H1 (cell line): ENCODE data around the gene GNA12. TPM values are rescaled to one million over a fixed set of nuclear protein-coding genes. Genes with fewer than 3 reads are reported as not detected.
A peak's percentile ranks its signal among the peaks of the same experiment; 100 is the strongest.

Experiments
- CTCF ChIA-PET: fragments of 300-600 bp; sonication (Branson Sonifier 250); formaldehyde crosslinking; loops from one replicate; lab custom pipeline; 2021; ENCODE audit not compliant: partially characterized antibody; lab: Charles Lee
- POLR2A ChIA-PET: fragments of 300-600 bp; sonication (Branson Sonifier 250); formaldehyde crosslinking; loops from one replicate; lab custom pipeline; 2021; ENCODE audit warnings: inconsistent platforms; ENCODE audit not compliant: partially characterized antibody; lab: Charles Lee
- DNase-seq, 2 experiments: peaks; one replicate each; pipeline versions ENCODE4 v3.0.0 to v3.0.0-alpha.2; 2010 to 2022; ENCODE audit warnings: low spot score in 2 of 2, low read depth in 1 of 2, mixed read lengths in 1 of 2
- FAIRE-seq: peaks from 2 replicates; lab custom pipeline; 2011; peaks lifted over from hg19 to GRCh38; lab: Jason Lieb, UNC
- H2AFZ ChIP-seq: 2 replicates; pipeline ENCODE4 v1.8.1; 2012; ENCODE audit warnings: low read length, inconsistent platforms
- H2AK5ac ChIP-seq: 2 replicates; pipeline ENCODE4 v1.6.1; 2013; ENCODE audit warnings: low read depth, low read length
- H2BK120ac ChIP-seq: replicated peaks from 2 replicates; pipeline ENCODE3; 2013; ENCODE audit warnings: low read depth, low read length, inconsistent platforms
- H2BK12ac ChIP-seq: 2 replicates; pipeline ENCODE4 v1.6.1; 2013; ENCODE audit warnings: low read depth, low read length
- H2BK15ac ChIP-seq: 2 replicates; pipeline ENCODE4 v1.6.1; 2013; ENCODE audit warnings: low read length
- H2BK20ac ChIP-seq: 2 replicates; pipeline ENCODE4 v1.6.1; 2013; ENCODE audit warnings: low read length
- H2BK5ac ChIP-seq: 2 replicates; pipeline ENCODE4 v1.6.1; 2013; ENCODE audit warnings: low read depth, low read length
- H3K14ac ChIP-seq: 2 replicates; pipeline ENCODE4 v1.6.1; 2013; ENCODE audit warnings: inconsistent platforms; ENCODE audit not compliant: insufficient read length
- H3K18ac ChIP-seq: 2 replicates; pipeline ENCODE4 v1.6.1; 2013; ENCODE audit warnings: low read length; ENCODE audit errors: extremely low read depth
- H3K23ac ChIP-seq: 2 replicates; pipeline ENCODE4 v1.6.1; 2013; ENCODE audit warnings: inconsistent platforms; ENCODE audit not compliant: insufficient read length
- H3K23me2 ChIP-seq: 2 replicates; pipeline ENCODE4 v1.6.1; 2013; ENCODE audit warnings: low read depth, low read length
- H3K27ac ChIP-seq: 2 replicates; pipeline ENCODE4 v1.6.1; 2011; ENCODE audit warnings: low read depth, low read length, inconsistent platforms
- H3K27me3 ChIP-seq, 4 experiments: replicated peaks in 1 of 4; 1 replicate in 1 of 4; 2 replicates in 3 of 4; pipeline versions ENCODE4 v1.6.1 to v1.8.1; 2011 to 2013; ENCODE audit warnings: low read length in 3 of 4, mild to moderate bottlenecking in 3 of 4, inconsistent platforms in 2 of 4, mixed read lengths in 2 of 4, moderate library complexity in 1 of 4; ENCODE audit not compliant: control insufficient read depth in 3 of 4, insufficient read depth in 3 of 4; ENCODE audit errors: extremely low read depth in 1 of 4
- H3K36me3 ChIP-seq, 4 experiments: 2 replicates each; pipeline versions ENCODE4 v1.6.1 to v1.8.1; 2011 to 2013; ENCODE audit warnings: mild to moderate bottlenecking in 4 of 4, low read length in 3 of 4, moderate library complexity in 2 of 4, control low read depth in 1 of 4, inconsistent platforms in 1 of 4; ENCODE audit not compliant: insufficient read depth in 4 of 4, control insufficient read depth in 2 of 4
- H3K4ac ChIP-seq: replicated peaks from 2 replicates; pipeline ENCODE3; 2013; ENCODE audit warnings: low read length, low read depth, mixed read lengths, inconsistent platforms; ENCODE audit not compliant: insufficient read length
- H3K4me1 ChIP-seq, 4 experiments: replicated peaks in 1 of 4; 1 replicate in 1 of 4; 2 replicates in 3 of 4; pipeline versions ENCODE4 v1.6.1 to v1.8.1; 2011 to 2013; ENCODE audit warnings: low read length in 3 of 4, inconsistent platforms in 2 of 4, mixed read lengths in 1 of 4; ENCODE audit not compliant: insufficient read depth in 4 of 4, control insufficient read depth in 3 of 4
- H3K4me2 ChIP-seq, 2 experiments: 2 replicates each; pipeline versions ENCODE4 v1.6.1 to v1.8.1; 2011 to 2013; ENCODE audit warnings: low read depth in 2 of 2, low read length in 2 of 2, control low read depth in 1 of 2, inconsistent platforms in 1 of 2, mild to moderate bottlenecking in 1 of 2; ENCODE audit not compliant: insufficient read depth in 1 of 2
- H3K4me3 ChIP-seq, 4 experiments: fragments of 200-600, 300-600 bp in 1 of 4; sonication (generic), shearing (Covaris generic), sonication (Bioruptor Twin) in 1 of 4; 2 replicates each; pipeline versions ENCODE4 v1.5.1 to v1.8.1; 2011 to 2016; ENCODE audit warnings: low read length in 4 of 4, low read depth in 3 of 4, control low read depth in 2 of 4, inconsistent platforms in 2 of 4, mild to moderate bottlenecking in 2 of 4, mixed read lengths in 1 of 4, moderate library complexity in 1 of 4; ENCODE audit not compliant: insufficient read depth in 2 of 4; ENCODE audit errors: extremely low read depth in 1 of 4
- H3K56ac ChIP-seq: replicated peaks from 2 replicates; pipeline ENCODE3; 2013; ENCODE audit warnings: low read depth, mild to moderate bottlenecking, mixed read lengths, low read length, inconsistent platforms; ENCODE audit not compliant: insufficient read length
- H3K79me1 ChIP-seq: 2 replicates; pipeline ENCODE4 v1.6.1; 2013; ENCODE audit warnings: low read depth, low read length, control low read depth
- H3K79me2 ChIP-seq, 2 experiments: 2 replicates each; pipeline versions ENCODE4 v1.6.1 to v1.8.1; 2012 to 2013; ENCODE audit warnings: low read length in 2 of 2, mild to moderate bottlenecking in 2 of 2, inconsistent platforms in 1 of 2; ENCODE audit not compliant: insufficient read depth in 2 of 2, control insufficient read depth in 1 of 2
- H3K9ac ChIP-seq, 4 experiments: replicated peaks in 1 of 4; 1 replicate in 1 of 4; 2 replicates in 3 of 4; pipeline versions ENCODE4 v1.6.1 to v1.8.1; 2011 to 2013; ENCODE audit warnings: low read depth in 3 of 4, low read length in 3 of 4, control low read depth in 2 of 4, mild to moderate bottlenecking in 2 of 4, moderate library complexity in 2 of 4, inconsistent platforms in 1 of 4; ENCODE audit errors: extremely low read depth in 1 of 4
- H3K9me3 ChIP-seq, 2 experiments: 2 replicates each; pipeline versions ENCODE4 v1.6.1 to v1.8.1; 2012 to 2013; ENCODE audit warnings: mild to moderate bottlenecking in 2 of 2, moderate library complexity in 2 of 2, control low read depth in 1 of 2, inconsistent platforms in 1 of 2, low read depth in 1 of 2, low read length in 1 of 2, mixed read lengths in 1 of 2; ENCODE audit not compliant: insufficient read depth in 2 of 2
- H4K20me1 ChIP-seq, 2 experiments: replicated peaks in 1 of 2; 2 replicates each; pipeline versions ENCODE3 to v1.8.1; 2011 to 2013; ENCODE audit warnings: inconsistent platforms in 2 of 2, low read length in 2 of 2, mild to moderate bottlenecking in 1 of 2; ENCODE audit not compliant: insufficient read depth in 2 of 2, control insufficient read depth in 1 of 2
- H4K5ac ChIP-seq: 2 replicates; pipeline ENCODE4 v1.6.1; 2013; ENCODE audit warnings: low read length, low read depth, mixed read lengths, inconsistent platforms; ENCODE audit not compliant: insufficient read length
- H4K8ac ChIP-seq: 2 replicates; pipeline ENCODE4 v1.8.0; 2013; ENCODE audit warnings: mild to moderate bottlenecking, moderate library complexity, low read length, inconsistent platforms; ENCODE audit not compliant: insufficient read depth; ENCODE audit errors: extremely low read depth
- H4K91ac ChIP-seq: replicated peaks from 2 replicates; pipeline ENCODE3; 2013; ENCODE audit warnings: low read length, mixed read lengths, inconsistent platforms; ENCODE audit not compliant: insufficient read length
- CTCF ChIP-seq, 3 experiments: IDR thresholded peaks; 1 replicate in 2 of 3; 2 replicates in 1 of 3; pipeline versions ENCODE4 v1.5.1 to v1.6.1; 2011; ENCODE audit warnings: low read length in 3 of 3, mild to moderate bottlenecking in 3 of 3, inconsistent platforms in 2 of 3, low read depth in 1 of 3, moderate library complexity in 1 of 3; ENCODE audit not compliant: insufficient read depth in 1 of 3; ENCODE audit errors: control extremely low read depth in 1 of 3
- E2F6 ChIP-seq: IDR thresholded peaks from 2 replicates; pipeline ENCODE4 v1.6.1; 2012; ENCODE audit warnings: inconsistent platforms
- RBBP5 ChIP-seq: IDR thresholded peaks from 2 replicates; pipeline ENCODE4 v1.7.1; 2012; ENCODE audit warnings: low read depth, mild to moderate bottlenecking, inconsistent platforms, low read length, moderate library complexity, borderline replicate concordance
- TCF12 ChIP-seq: IDR thresholded peaks from 2 replicates; pipeline ENCODE4 v1.6.1; 2011; ENCODE audit warnings: low read depth, mild to moderate bottlenecking, low read length
- ZNF274 ChIP-seq: IDR thresholded peaks from 2 replicates; pipeline ENCODE4 v1.7.0; 2012; ENCODE audit warnings: low read length, borderline replicate concordance; ENCODE audit errors: extremely low read depth
- WGBS, 2 experiments: shearing (Covaris generic) in 1 of 2; methylation state at CpG; one replicate each; pipeline versions ENCODE4 v1.1.6 to v1.1.7; 2013 to 2015; ENCODE audit warnings: low lambda C conversion rate in 2 of 2, mixed read lengths in 2 of 2, inconsistent platforms in 1 of 2, low coverage in 1 of 2, missing lambda C conversion rate in 1 of 2; ENCODE audit not compliant: insufficient replicate concordance in 2 of 2, insufficient coverage in 1 of 2, insufficient read length in 1 of 2; ENCODE audit errors: extremely low coverage in 1 of 2, missing lambda C conversion rate in 1 of 2; 5-methylcytosine and 5-hydroxymethylcytosine counted together
- polyA plus RNA-seq, 7 experiments: library from polyadenylated mRNA; depleted of rRNA in 3 of 7; stranded (reverse) in 5 of 7; unstranded in 2 of 7; fragments of >200 nt in 5 of 7; fragments of 200-250 nt in 2 of 7; gene quantifications; 1 replicate in 5 of 7; 2 replicates in 1 of 7; 4 replicates in 1 of 7; pipeline versions ENCODE4 v1.2.1 to v1.2.3, GENCODE V29; 2011 to 2013; ENCODE audit warnings: missing spikeins in 2 of 7, mixed read lengths in 2 of 7
- total RNA-seq: library from RNA; stranded (reverse); fragmentation: NEBNext Ultra II Directional; extraction: Animal tissue kit (Norgen Biotek cat#: 25700); gene quantifications from 2 replicates; pipeline ENCODE4 v1.2.1, GENCODE V29; 2021

GNA12 gene
- total and polyA plus RNA-seq, 2 of the 8 experiments (the other 6 are each of a cell fraction or from before 2014, with no cell fraction given) = 96.5 to 109 TPM

GRCh38 chr7:2823130-2823529, 21.0 kb downstream of the GNA12 start:
- POLR2A ChIA-PET = interaction anchor here (2.0 kb wide), 1 partner anchor 10 kb away, joined by 5 read pairs; no protein-coding TSS in a partner anchor
- Histone ChIP-seq H3K18ac (peak overlapping the region; percentile 15; the same call in 1 of the 2 replicates), H3K4me3 (0 out of 8 replicates have a peak overlapping the region, but pooled peaks of 1 of the 4 experiments have one; percentile 3), H2BK12ac (0 out of 2 replicates have a peak overlapping the region, but pooled peaks have one; percentile 46), H2BK20ac (no peak overlapping the region), H4K20me1 (no peaks in the 10 kb centered on the region), H3K4me1 (peaks cover 48 to 66% (median 58%) of the 10 kb centered on the region in 4 experiments), H3K79me1 (peaks cover 3% of the 10 kb centered on the region; the same call in 1 of the 2 replicates), H3K9me3 (no peaks in the 10 kb centered on the region), H4K91ac (peak overlapping the region; percentile 0), H3K9ac (0 out of 7 replicates have a peak overlapping the region, but pooled peaks of 1 of the 4 experiments have one; percentile 2), H2AK5ac (peak overlapping the region; percentile 54; the same call in 1 of the 2 replicates), H3K4ac (peak overlapping the region; percentile 22), H3K79me2 (peaks cover 24 to 75% of the 10 kb centered on the region in 2 experiments), H2BK5ac (peak overlapping the region; percentile 96; the same call in 1 of the 2 replicates), H2BK120ac (peak overlapping the region; percentile 1), H3K4me2 (no peak overlapping the region; a peak in 1 of 4 replicates), H3K23ac (no peak overlapping the region), H4K5ac (peak overlapping the region; percentile 2), H2AFZ (no peak overlapping the region), H3K14ac (no peak overlapping the region), H3K56ac (no peak overlapping the region), H2BK15ac (no peak overlapping the region), H4K8ac (no peak overlapping the region), H3K27me3 (no peaks in the 10 kb centered on the region), H3K27ac (peak overlapping the region; percentile 83; the same call in 1 of the 2 replicates), H3K36me3 (no peaks in the 10 kb centered on the region), H3K23me2 (no peaks in the 10 kb centered on the region; the same call in 1 of the 2 replicates)
- DNase-seq (no peak), FAIRE-seq (no peak)
- TF ChIP-seq RBBP5 (no peak), CTCF (IDR thresholded peaks at IDR 0.05; ENCODE audit: control extremely low read depth in 1 of 3, insufficient read depth in 1 of 3, low read depth in 1 of 3, low read length in 3 of 3) (no peak), E2F6 (no peak), ZNF274 (no peak), TCF12 (no peak)
- WGBS, 2 experiments = 80% methylated on average over 5 of the region's 5 CpGs; no CpG with 5 or more reads in 1 of the 2 experiments
- CTCF ChIA-PET = interaction anchor here (2.3 kb wide), 1 partner anchor 104 kb away, joined by 9 read pairs; no protein-coding TSS in a partner anchor
